NB4 (cell line): Measurements from ENCODE around the gene RAE1.

Source experiments
- DNase-seq: peaks from one replicate; pipeline ENCODE4 v3.0.0; 2010; ENCODE audit warnings: low read depth
- H3K4me3 ChIP-seq: one replicate; pipeline ENCODE4 v1.5.1; 2011; ENCODE audit warnings: mild to moderate bottlenecking, low read depth, low read length, moderate library complexity
- CTCF ChIP-seq: IDR thresholded peaks from one replicate; pipeline ENCODE4 v1.5.1; 2012; ENCODE audit warnings: low read depth, low read length
- MAX ChIP-seq: IDR thresholded peaks from 2 replicates; pipeline ENCODE4 v1.6.1; 2011; ENCODE audit warnings: low read depth, low read length
- MYC ChIP-seq: IDR thresholded peaks from 2 replicates; pipeline ENCODE4 v1.6.1; 2011; ENCODE audit warnings: low read depth, low read length
- POLR2A ChIP-seq: IDR thresholded peaks from 2 replicates; pipeline ENCODE4 v1.6.1; 2011; ENCODE audit warnings: mild to moderate bottlenecking; ENCODE audit not compliant: insufficient read length; ENCODE audit errors: extremely low read depth

RAE1 gene

DNA sequence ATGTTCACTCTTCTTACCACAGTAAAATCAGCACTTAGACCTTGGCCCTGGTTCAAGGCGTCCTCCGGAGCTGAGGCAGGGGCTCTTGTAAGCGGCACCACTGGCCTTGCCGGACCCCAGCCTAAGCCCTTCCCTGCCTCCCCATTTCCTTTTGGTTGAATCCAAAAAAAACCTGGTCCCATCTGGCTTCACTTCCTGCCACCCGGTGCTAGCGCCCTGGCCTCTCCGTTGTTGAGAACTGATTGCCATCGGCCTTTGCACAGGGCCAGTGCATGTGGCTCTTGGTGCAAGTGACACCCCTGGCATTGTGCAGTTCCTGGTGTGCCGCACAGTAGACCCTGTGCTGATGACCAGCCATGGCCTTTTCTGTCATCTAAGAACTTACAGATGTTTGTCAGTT is 21.1 kb downstream of the RAE1 start:
- no peak for DNase-seq
- no peak overlapping the region for H3K4me3 ChIP-seq
- TF ChIP-seq POLR2A: no peak
- no peak for TF ChIP-seq CTCF
- TF ChIP-seq MAX: no peak

GRCh38 chr20:57372581-57373350 is 21.7 kb downstream of the RAE1 start:
- H3K4me3 ChIP-seq: no peak overlapping the region
- TF ChIP-seq MAX (no peak), POLR2A (no peak), CTCF (no peak), MYC (no peak)
- no peak for DNase-seq

- no peak overlapping the region for H3K4me3 ChIP-seq
- DNase-seq: no peak
- TF ChIP-seq CTCF (no peak), POLR2A (no peak), MYC (peak; percentile 59; the same call in 1 of the 2 replicates), MAX (peak; percentile 85)
Observed at GRCh38 chr20:57374343-57374930, 23.4 kb downstream of the RAE1 start.

GRCh38 chr20:57374931-57375651 is 24.0 kb downstream of the RAE1 start:
- TF ChIP-seq CTCF: no peak
- peak; percentile 33 for TF ChIP-seq POLR2A
- H3K4me3 ChIP-seq: peak overlapping the region; percentile 33
- DNase-seq: peak; percentile 91

GRCh38 chr20:57375652-57376230 is 24.7 kb downstream of the RAE1 start:
- no peak overlapping the region for H3K4me3 ChIP-seq
- DNase-seq: no peak
- TF ChIP-seq MYC: no peak
- no peak for TF ChIP-seq POLR2A
- TF ChIP-seq MAX: no peak
- TF ChIP-seq CTCF: no peak
